SW 1271 (cell line): Measurements from ENCODE around the gene GOLT1A.

ENCODE experiments used
- DNase-seq, 2 experiments: peaks; one replicate each; lab custom pipeline; 2025; lab: John Stamatoyannopoulos, UW

Gene GOLT1A

GRCh38 chr1:204218552-204218951 lies 4.8 kb upstream of the GOLT1A start:
- no peak for DNase-seq

- no peak for DNase-seq
Observed at GRCh38 chr1:204217648-204218000, 3.8 kb upstream of the GOLT1A start.

GRCh38 chr1:204216880-204217647 lies 3.3 kb upstream of the GOLT1A start:
- DNase-seq: no peak

- DNase-seq: no peak
Observed at GRCh38 chr1:204216236-204216635, 2.4 kb upstream of the GOLT1A start.

- DNase-seq: no peak
Observed at GRCh38 chr1:204212715-204213114, 1.1 kb downstream of the GOLT1A start.

GRCh38 chr1:204211046-204211445 lies 2.7 kb downstream of the GOLT1A start:
- DNase-seq: no peak

GRCh38 chr1:204207136-204207616 lies 6.6 kb downstream of the GOLT1A start:
- peak in 1 of 2 experiments; percentile 27 for DNase-seq

- no peak for DNase-seq
Observed at GRCh38 chr1:204206121-204206520, 7.7 kb downstream of the GOLT1A start.

- DNase-seq: no peak
Observed at GRCh38 chr1:204205486-204205885, 8.3 kb downstream of the GOLT1A start.

- no peak for DNase-seq
Observed at GRCh38 chr1:204204944-204205343, 8.8 kb downstream of the GOLT1A start.

- peak in 1 of 2 experiments; percentile 20 for DNase-seq
Observed at GRCh38 chr1:204203206-204203767, 10.5 kb downstream of the GOLT1A start.

- no peak for DNase-seq
Observed at GRCh38 chr1:204202481-204202880, 11.3 kb downstream of the GOLT1A start.

GRCh38 chr1:204201348-204202040 lies 12.3 kb downstream of the GOLT1A start:
- DNase-seq: no peak

- no peak for DNase-seq
Observed at GRCh38 chr1:204199579-204199978, 14.2 kb downstream of the GOLT1A start.

- DNase-seq: peak; percentile 80
Observed at GRCh38 chr1:204198348-204199340, 15.1 kb downstream of the GOLT1A start.

GRCh38 chr1:204197068-204197467 lies 16.7 kb downstream of the GOLT1A start:
- no peak for DNase-seq

GRCh38 chr1:204196068-204196795 lies 17.6 kb downstream of the GOLT1A start, which contains the start of gene KISS1:
Gene KISS1, minus strand, starts transcription at chr1:204196491. Its CDS starts 3,615 bp downstream, at chr1:204192876.
- DNase-seq: no peak

- no peak for DNase-seq
Observed at GRCh38 chr1:204194771-204195170, 19.0 kb downstream of the GOLT1A start.

- no peak for DNase-seq
Observed at GRCh38 chr1:204194080-204194479, 19.7 kb downstream of the GOLT1A start.

GRCh38 chr1:204192589-204193352 lies 21.0 kb downstream of the GOLT1A start:
- no peak for DNase-seq
